Aorta (tissue), 5 donors: ENCODE data around the gene ENTPD7. TPM values are rescaled to one million over a fixed set of nuclear protein-coding genes. Genes with fewer than 3 reads are reported as not detected.
"Not testable (repeated sequence)": the region's sequence is repeated elsewhere in the genome, so short reads cannot be mapped to it uniquely, and the experiment has no call there.

ENCODE experiments used
- ATAC-seq: fragments of 200-7000 bp; cut with Tn5 transposase; one replicate; pipeline ENCODE4 v1.9.1; 2022; ENCODE audit warnings: moderate library complexity; ENCODE audit not compliant: low FRiP score
- DNase-seq, 2 donors: peaks; one replicate each; pipeline ENCODE4 v3.0.0-alpha.2; 2020
- H3K27ac ChIP-seq, 2 donors: one replicate each; pipeline ENCODE4 v1.5.1; 2013; ENCODE audit warnings: low read length in 2 of 2, mild to moderate bottlenecking in 2 of 2, moderate library complexity in 2 of 2, control low read depth in 1 of 2, inconsistent platforms in 1 of 2, low read depth in 1 of 2
- H3K27me3 ChIP-seq, 2 donors: one replicate each; pipeline ENCODE4 v1.6.1; 2013; ENCODE audit warnings: control low read depth in 1 of 2, low read length in 1 of 2, mild to moderate bottlenecking in 1 of 2, moderate library complexity in 1 of 2; ENCODE audit not compliant: insufficient read depth in 2 of 2, control insufficient read depth in 1 of 2
- H3K36me3 ChIP-seq, 2 donors: one replicate each; pipeline ENCODE4 v1.6.1; 2013; ENCODE audit warnings: control low read depth in 1 of 2, low read length in 1 of 2, mild to moderate bottlenecking in 1 of 2; ENCODE audit not compliant: insufficient read depth in 2 of 2, control insufficient read depth in 1 of 2
- H3K4me1 ChIP-seq, 2 donors: one replicate each; pipeline ENCODE4 v1.6.1; 2013; ENCODE audit warnings: low read length in 2 of 2, control low read depth in 1 of 2, mild to moderate bottlenecking in 1 of 2, moderate library complexity in 1 of 2; ENCODE audit not compliant: insufficient read depth in 2 of 2, control insufficient read depth in 1 of 2
- H3K4me3 ChIP-seq, 2 donors: one replicate each; pipeline ENCODE4 v1.5.1; 2013; ENCODE audit warnings: low read length in 2 of 2, control low read depth in 1 of 2, mild to moderate bottlenecking in 1 of 2
- H3K9me3 ChIP-seq: one replicate; pipeline ENCODE4 v1.6.1; 2013; ENCODE audit warnings: mild to moderate bottlenecking, low read length; ENCODE audit not compliant: control insufficient read depth
- WGBS, 2 donors: extraction: QIAGEN DNeasy Blood & Tissue Kit; methylation state at CpG; one replicate each; pipeline ENCODE4 v1.1.7; 2013; 5-methylcytosine and 5-hydroxymethylcytosine counted together
- intact Hi-C, 2 donors: fragments of 100-400 bp; cut with DNase I; formaldehyde crosslinking; loops; one replicate each; pipeline versions ENCODE4 v1.14.2 to v1.15.0; 2022
- polyA plus RNA-seq, 2 donors: library from polyadenylated mRNA; stranded (reverse); fragments of 200-250 nt; gene quantifications; one replicate each; pipeline ENCODE4 v1.2.3, GENCODE V29; 2013
- total RNA-seq, 2 donors: library from RNA; stranded (reverse); fragmentation: NEBNext Ultra II Directional; extraction: Animal tissue kit (Norgen Biotek cat#: 25700); gene quantifications; one replicate each; pipeline ENCODE4 v1.2.1, GENCODE V29; 2021
- donor health status: healthy with polysubstance abuse.
- donor health status: Bipolar disorder and iron deficiency.
- donor health status: DM: no; HTN: no; CAD: no.
- donor health status: DM: no; HTN: no; CAD: no.
- donor health status: DM: yes; HTN: yes; CAD: no.

The ENTPD7 gene
- total and polyA plus RNA-seq, 4 donors: 0.95 to 8.6 (median 5.1) TPM

DNA sequence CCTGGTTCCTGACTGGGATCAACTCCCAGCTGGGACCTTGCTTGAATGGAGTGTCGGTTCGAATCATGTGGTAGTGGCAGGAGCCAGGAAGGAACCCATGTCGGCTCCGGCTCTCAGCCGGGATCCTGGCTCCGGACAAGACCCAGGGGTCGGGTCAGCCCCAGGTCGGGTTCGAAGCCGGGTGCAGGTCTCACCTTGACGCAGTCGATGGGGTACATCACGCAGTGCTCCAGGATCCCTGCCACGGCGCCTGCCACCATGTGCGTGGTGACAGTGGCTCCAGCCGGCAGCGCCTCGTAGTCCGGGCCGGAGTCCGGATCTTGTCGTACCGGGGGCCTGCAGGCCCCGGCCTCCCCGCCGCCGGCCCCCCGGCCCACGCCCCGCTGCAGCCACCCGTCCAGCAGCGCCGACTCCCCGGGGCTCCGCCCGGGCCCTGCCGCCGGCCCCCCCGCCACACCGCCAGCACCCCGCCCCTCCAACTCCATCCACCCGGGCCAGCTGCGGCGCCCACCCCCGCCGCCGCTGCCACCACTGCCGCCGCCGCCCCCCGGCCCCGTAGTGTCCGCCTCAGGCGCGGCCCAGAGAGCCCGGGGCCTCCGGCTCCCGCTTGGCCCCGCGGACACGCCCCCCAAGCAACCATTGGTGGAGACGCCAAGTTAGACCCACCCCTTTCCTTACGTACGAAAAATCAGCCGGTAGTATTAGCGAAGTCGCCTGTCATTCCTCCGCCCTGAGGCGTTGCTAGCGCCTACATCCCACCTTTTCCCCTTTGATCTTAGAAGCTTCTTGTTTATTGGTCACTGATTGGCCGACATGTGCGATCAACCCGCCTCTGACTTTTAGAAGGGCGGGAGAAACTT, 39.2 kb upstream of the ENTPD7 start, which contains the start of gene SLC25A28:
SLC25A28 (minus strand) TSS at position 589 of the 860 bp plus-strand sequence; CDS start at position 485, 104 bp downstream.
- Histone ChIP-seq H3K4me3 (peak within 1 kb of the TSS; percentile 71 to 98), H3K27ac (peak within 1 kb of the TSS; percentile 74 to 94), H3K36me3 (no peaks in the 10 kb centered on the region), H3K27me3 (no peaks in the 10 kb centered on the region), H3K4me1 (no peaks in the 10 kb centered on the region), H3K9me3 (no peaks in the 10 kb centered on the region)
- intact Hi-C loops: loop anchor here (5.0 to 10.0 kb wide), 3 partner anchors 37 to 188 kb away; partner anchors contain the start of genes COX15 (in 2 of the 2), CUTC (in 2 of the 2), ENTPD7 (in 1 of the 2) and GOT1 (in 1 of the 2)
- WGBS, 2 donors: 1% methylated on average over 51 to 75 of the region's 75 CpGs
- ATAC-seq: peak; percentile 94
- peak; percentile 96 to 97 for DNase-seq

DNA sequence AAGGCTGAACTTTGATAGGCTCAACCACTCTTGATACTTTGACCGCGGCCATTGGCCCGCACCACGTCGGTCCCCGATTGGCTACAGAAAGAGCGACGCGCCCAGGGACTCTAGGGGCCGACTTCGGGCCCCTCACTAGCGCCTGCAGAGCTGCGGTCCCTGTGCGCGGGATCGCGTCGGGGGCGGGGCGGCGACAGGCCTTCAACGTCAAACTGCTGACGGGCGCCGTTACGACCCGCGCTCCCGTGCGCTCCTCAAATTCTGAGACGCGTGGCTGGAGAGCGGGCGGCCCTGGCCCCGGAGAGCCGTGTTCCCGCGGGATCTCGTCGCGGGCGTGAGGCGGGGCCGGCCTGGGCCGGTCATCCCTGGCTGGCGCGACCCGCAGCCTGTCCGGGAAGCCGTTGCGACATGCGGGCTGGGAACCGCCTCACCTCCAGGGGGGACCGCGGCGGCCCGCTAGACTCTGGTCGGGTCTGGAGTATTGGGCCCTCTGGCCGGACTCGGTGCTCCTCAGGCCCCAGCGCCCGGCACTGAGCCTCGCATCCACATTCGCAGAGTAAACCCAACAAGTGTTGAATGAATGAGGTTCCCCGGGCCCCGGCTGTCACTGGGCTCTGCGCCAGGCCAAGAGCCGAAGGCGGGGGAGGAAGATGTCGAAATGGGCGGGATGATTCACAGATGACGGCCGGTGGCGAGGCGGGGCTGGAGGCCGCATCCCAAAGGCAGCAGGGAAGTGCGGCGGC, 38.4 kb upstream of the ENTPD7 start:
- H3K27ac ChIP-seq: peak overlapping the region; percentile 74 to 94
- H3K36me3 ChIP-seq: no peaks in the 10 kb centered on the region
- ATAC-seq: peak; percentile 96
- WGBS, 2 donors: 0% methylated on average over 71 to 78 of the region's 78 CpGs
- no peaks in the 10 kb centered on the region for H3K9me3 ChIP-seq
- intact Hi-C loops: loop anchor here (1.0 to 10.0 kb wide), 4 partner anchors 36 to 189 kb away; partner anchors contain the start of genes COX15 (in 2 of the 2), CUTC (in 2 of the 2), ENTPD7 (in 2 of the 2) and GOT1 (in 1 of the 2)
- H3K27me3 ChIP-seq: no peaks in the 10 kb centered on the region
- no peaks in the 10 kb centered on the region for H3K4me1 ChIP-seq
- H3K4me3 ChIP-seq: peak overlapping the region; percentile 31 to 40
- peak; percentile 96 to 97 for DNase-seq

DNA sequence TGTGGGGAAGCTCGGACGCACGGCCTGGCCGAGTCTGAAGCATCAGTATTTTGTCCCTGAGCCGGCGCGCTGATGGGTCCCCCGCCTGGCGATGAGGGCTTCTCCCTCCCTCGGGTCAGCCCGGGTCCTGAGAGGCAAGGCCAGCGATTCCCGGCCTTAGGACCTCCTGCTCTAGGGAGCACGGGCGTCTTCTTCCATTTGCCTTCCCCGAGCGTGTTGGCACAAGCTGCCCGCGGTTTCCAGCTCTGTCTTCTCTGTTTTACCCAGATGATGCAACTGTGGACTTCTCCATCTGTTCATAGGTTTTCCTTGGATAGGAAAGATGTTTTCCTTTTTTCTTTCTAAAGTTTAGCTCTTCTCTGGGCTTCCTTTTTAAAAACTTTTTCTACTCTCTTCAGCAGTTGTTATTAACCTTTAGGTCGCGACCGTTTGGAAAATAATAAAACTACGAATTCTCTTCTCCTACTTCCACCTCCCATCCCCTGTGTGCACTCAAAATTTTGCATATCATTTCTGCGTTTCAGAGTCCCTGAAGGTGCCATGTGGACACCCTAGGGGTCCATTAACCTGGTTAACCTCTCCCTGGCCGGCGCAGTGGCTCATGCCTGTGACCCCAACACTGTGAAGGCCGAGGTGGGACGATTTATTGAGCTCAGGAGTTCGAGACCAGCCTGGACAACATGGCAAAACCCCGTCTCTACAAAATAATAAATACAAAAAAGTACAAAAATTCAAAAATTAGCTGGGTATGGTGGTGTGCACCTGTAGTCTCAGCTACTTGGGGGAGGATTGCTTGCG, 37.7 kb upstream of the ENTPD7 start:
- intact Hi-C loops: loop anchor here (1.0 to 10.0 kb wide), 4 partner anchors 36 to 189 kb away; partner anchors contain the start of genes COX15 (in 2 of the 2), CUTC (in 2 of the 2), ENTPD7 (in 2 of the 2) and GOT1 (in 1 of the 2)
- H3K9me3 ChIP-seq: no peaks in the 10 kb centered on the region
- 11 to 13% methylated on average over 30 to 31 of the region's 31 CpGs for WGBS, 2 donors
- DNase-seq (no peak), ATAC-seq (peak; percentile 55)
- H3K36me3 ChIP-seq: no peaks in the 10 kb centered on the region
- H3K27ac ChIP-seq: peak overlapping the region; percentile 91 to 94
- H3K4me3 ChIP-seq: peak overlapping the region; percentile 11 to 40
- H3K27me3 ChIP-seq: no peaks in the 10 kb centered on the region
- no peaks in the 10 kb centered on the region for H3K4me1 ChIP-seq

DNA sequence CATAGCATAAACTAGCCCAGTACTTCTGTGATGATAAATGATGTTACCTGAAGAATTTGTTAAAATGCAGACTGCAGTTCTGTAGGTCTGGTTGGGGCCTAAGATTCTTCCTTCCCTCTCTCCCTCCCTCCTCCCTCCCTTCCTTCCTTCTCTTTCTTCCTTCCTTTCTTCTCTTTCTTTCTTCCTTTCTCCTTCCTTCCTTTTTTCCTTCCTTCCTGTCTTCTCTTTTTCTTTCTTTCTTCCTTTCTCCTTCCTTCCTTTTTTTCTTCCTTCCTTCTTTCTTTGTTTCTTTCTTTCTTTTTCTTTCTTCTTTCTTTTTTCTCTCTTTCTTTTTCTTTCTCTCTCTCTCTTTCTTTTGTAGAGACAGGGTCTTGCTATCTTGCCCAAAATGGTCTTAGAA, 35.4 kb upstream of the ENTPD7 start:
- H3K27me3 ChIP-seq: no peaks in the 10 kb centered on the region
- no peaks in the 10 kb centered on the region for H3K36me3 ChIP-seq
- no peak overlapping the region for H3K4me3 ChIP-seq
- no peaks in the 10 kb centered on the region for H3K9me3 ChIP-seq
- ATAC-seq (no peak), DNase-seq (no peak)
- H3K4me1 ChIP-seq: no peaks in the 10 kb centered on the region
- no peak overlapping the region for H3K27ac ChIP-seq
- intact Hi-C loops: loop anchor here (5.0 to 10.0 kb wide), 3 partner anchors 33 to 192 kb away; partner anchors contain the start of genes COX15 (in 2 of the 2), CUTC (in 2 of the 2), ENTPD7 (in 1 of the 2) and GOT1 (in 1 of the 2)

DNA sequence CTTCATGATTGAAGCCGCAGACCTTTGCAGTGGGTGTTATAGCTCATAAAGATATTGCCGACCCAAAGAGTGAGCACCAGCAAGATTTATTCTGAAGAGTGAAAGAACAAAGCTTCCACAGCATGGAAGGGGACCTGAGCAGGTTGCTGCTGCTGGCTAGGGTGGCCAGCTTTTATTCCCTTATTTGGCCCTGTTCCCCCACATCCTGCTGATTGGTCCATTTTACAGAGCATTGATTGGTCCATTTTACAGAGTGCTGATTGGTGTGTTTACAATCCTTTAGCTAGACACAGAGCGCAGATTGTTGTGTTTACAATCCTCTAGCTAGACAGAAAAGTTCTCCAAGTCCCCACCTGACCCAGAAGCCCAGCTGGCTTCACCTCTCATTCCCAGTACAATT, 34.2 kb upstream of the ENTPD7 start:
- DNase-seq, H3K27ac ChIP-seq, H3K36me3 ChIP-seq, H3K4me1 ChIP-seq, H3K4me3 ChIP-seq, ATAC-seq, H3K9me3 ChIP-seq, H3K27me3 ChIP-seq: not testable (repeated sequence)
- intact Hi-C loops: loop anchor here (10.0 kb wide), 1 partner anchor 110 kb away; the partner anchor contains the start of genes COX15 (in 2 of the 2) and CUTC (in 2 of the 2)
- WGBS, 2 donors: 63 to 64% methylated on average over 3 of the region's 3 CpGs

DNA sequence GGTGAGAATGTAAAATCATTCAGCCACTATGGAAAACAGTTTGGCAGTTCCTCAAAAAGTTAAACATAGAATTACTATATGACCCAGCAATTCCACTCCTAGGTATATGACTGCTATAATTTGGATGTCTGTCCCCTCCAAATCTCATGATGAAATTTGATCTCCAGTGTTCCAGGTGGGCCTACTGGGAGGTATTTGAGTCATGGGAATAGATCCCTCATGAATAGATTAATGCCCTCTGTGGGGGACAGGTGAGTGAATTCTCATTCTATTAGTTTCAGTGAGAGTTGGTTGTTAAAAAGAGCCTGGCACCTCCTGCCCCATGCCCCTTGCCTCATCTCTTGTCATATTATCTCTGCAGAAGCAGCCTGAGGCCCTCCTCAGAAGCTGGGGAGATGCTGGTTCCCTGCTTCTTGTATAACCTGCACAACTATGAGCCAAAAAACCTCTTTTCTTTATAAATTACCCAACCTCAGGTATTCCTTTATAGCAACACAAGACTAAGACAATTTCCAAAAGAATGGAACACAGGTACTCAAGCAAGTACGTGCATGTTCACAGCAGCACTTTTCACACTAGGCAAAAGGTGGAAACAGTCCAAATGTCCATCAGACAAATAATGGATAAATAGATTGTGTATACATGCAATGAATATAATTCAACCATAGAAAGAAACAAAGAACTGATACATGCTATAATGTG, 30.2 kb upstream of the ENTPD7 start:
- no peak overlapping the region for H3K4me3 ChIP-seq
- H3K9me3 ChIP-seq: no peaks in the 10 kb centered on the region
- 69 to 79% methylated on average over 1 of the region's 1 CpG for WGBS, 2 donors
- H3K27me3 ChIP-seq: no peaks in the 10 kb centered on the region
- DNase-seq (no peak), ATAC-seq (no peak)
- intact Hi-C loops: loop anchor here (10.0 kb wide), 1 partner anchor 106 kb away; the partner anchor contains the start of genes COX15 (in 2 of the 2) and CUTC (in 2 of the 2)
- no peaks in the 10 kb centered on the region for H3K36me3 ChIP-seq
- no peak overlapping the region for H3K27ac ChIP-seq
- H3K4me1 ChIP-seq: no peaks in the 10 kb centered on the region

DNA sequence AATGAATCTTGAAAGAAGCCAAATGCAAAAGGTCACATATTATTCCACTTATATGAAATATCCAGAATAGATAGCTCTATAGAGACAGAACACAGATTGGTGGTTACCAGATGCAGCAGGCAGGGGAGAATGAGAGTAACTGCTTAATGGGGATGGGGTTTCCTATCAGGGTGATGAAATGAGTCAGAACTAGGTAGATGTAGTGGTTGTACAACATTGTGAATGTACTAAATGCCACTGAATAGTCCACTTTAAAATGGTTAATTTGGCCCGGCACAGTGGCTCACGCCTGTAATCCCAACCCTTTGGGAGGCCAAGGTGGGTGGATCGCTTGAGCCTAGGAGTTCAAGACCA, 29.7 kb upstream of the ENTPD7 start:
- no peaks in the 10 kb centered on the region for H3K4me1 ChIP-seq
- H3K9me3 ChIP-seq: no peaks in the 10 kb centered on the region
- H3K27me3 ChIP-seq: no peaks in the 10 kb centered on the region
- no peak for ATAC-seq
- DNase-seq: no peak
- intact Hi-C loops: loop anchor here (10.0 kb wide), 1 partner anchor 105 kb away; the partner anchor contains the start of genes COX15 (in 2 of the 2) and CUTC (in 2 of the 2)
- no peak overlapping the region for H3K4me3 ChIP-seq
- WGBS, 2 donors: 56% methylated on average over 3 of the region's 3 CpGs
- no peak overlapping the region for H3K27ac ChIP-seq
- H3K36me3 ChIP-seq: no peaks in the 10 kb centered on the region
